Neuron (in vitro differentiated cells): ENCODE measurements around the gene ZDHHC14.

Experiments
- H2AFZ ChIP-seq: one replicate; pipeline ENCODE4 v1.6.1; 2013; ENCODE audit warnings: low read depth, mild to moderate bottlenecking, inconsistent platforms, low read length, moderate library complexity
- H3K27me3 ChIP-seq: one replicate; pipeline ENCODE4 v1.6.1; 2013; ENCODE audit warnings: low read length; ENCODE audit not compliant: insufficient read depth
- H3K36me3 ChIP-seq: one replicate; pipeline ENCODE4 v1.6.1; 2013; ENCODE audit warnings: low read length; ENCODE audit not compliant: insufficient read depth
- H3K4me1 ChIP-seq: one replicate; pipeline ENCODE4 v1.6.1; 2013; ENCODE audit warnings: low read length; ENCODE audit not compliant: insufficient read depth
- H3K4me3 ChIP-seq: 2 replicates; pipeline ENCODE4 v1.5.1; 2013; ENCODE audit warnings: mild to moderate bottlenecking, low read length, moderate library complexity
- H3K9me3 ChIP-seq: one replicate; pipeline ENCODE4 v1.6.1; 2013; ENCODE audit warnings: low read length

The ZDHHC14 gene

GRCh38 chr6:157445277-157446009 lies 64.5 kb downstream of the ZDHHC14 start:
- Histone ChIP-seq H3K4me1 (no peaks in the 10 kb centered on the region), H3K9me3 (no peaks in the 10 kb centered on the region), H3K36me3 (no peaks in the 10 kb centered on the region), H3K27me3 (no peaks in the 10 kb centered on the region), H2AFZ (no peak overlapping the region), H3K4me3 (no peak overlapping the region)

DNA sequence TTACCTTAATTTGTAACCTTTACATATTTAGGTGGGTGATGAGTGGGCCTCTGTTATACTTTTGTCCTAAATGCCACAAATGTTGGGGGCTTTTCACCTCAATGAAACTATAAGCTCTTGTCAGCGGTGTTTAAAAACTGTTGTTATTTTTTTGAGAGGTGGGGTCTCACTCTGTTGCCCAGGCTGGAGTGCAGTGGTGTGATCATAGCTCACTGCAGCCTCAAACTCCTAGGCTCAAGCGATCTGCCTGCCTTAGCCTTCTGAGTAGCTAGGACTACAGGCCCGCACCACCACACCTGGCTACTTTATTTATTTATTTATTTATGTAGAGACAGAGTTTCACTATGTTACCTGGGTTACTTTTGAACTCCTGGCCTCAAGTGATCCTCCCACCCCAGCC lies 66.7 kb downstream of the ZDHHC14 start:
- Histone ChIP-seq H3K27me3 (no peaks in the 10 kb centered on the region), H3K4me3 (no peak overlapping the region), H2AFZ (no peak overlapping the region), H3K36me3 (no peaks in the 10 kb centered on the region), H3K4me1 (no peaks in the 10 kb centered on the region), H3K9me3 (no peaks in the 10 kb centered on the region)

DNA sequence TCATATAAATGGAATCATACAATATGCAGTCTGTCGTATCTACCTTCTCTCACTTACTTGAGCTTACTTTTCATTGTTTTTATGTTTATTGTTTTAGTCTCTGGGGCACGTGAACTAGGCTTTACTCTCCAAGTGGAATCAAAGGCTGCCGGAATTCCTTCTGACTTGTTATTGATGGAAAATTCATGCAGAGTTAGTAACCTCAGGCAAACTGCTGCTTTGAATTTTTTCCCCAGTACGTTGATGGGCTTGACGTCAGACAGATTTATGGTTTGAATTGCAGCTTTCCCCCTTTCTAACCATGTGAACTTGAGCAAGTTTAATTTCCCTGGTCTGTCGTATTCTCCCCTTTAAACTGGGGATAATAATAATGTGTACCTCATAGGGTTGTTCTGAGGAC lies 68.6 kb downstream of the ZDHHC14 start:
- Histone ChIP-seq H3K4me3 (no peak overlapping the region), H3K9me3 (no peaks in the 10 kb centered on the region), H2AFZ (no peak overlapping the region), H3K27me3 (no peaks in the 10 kb centered on the region), H3K4me1 (peaks cover under 1% of the 10 kb centered on the region), H3K36me3 (no peaks in the 10 kb centered on the region)

GRCh38 chr6:157450931-157451742 lies 70.1 kb downstream of the ZDHHC14 start:
- Histone ChIP-seq H3K27me3 (no peaks in the 10 kb centered on the region), H3K4me1 (peaks cover 13% of the 10 kb centered on the region), H3K4me3 (no peak overlapping the region), H3K36me3 (no peaks in the 10 kb centered on the region), H2AFZ (no peak overlapping the region), H3K9me3 (no peaks in the 10 kb centered on the region)

DNA sequence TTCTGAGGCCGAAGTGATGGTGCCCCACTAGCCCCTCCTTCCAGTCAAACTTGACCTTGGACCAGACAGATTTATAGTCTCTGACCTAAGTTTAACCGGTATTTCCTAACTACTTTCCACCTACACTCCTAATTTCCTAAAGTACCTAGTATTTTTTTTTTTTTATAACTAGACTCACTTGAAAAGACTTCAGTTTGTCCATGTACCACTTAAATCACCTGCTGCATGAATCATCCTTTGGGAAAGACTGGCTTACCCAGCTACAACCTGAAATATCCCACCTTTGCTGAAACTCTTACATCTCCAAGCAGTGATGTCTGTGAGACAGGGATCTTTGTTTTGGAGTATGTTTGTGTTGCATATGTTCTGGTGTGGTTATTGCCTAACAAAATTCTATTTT lies 71.1 kb downstream of the ZDHHC14 start:
- Histone ChIP-seq H3K27me3 (no peaks in the 10 kb centered on the region), H3K36me3 (no peaks in the 10 kb centered on the region), H2AFZ (no peak overlapping the region), H3K9me3 (no peaks in the 10 kb centered on the region), H3K4me3 (no peak overlapping the region), H3K4me1 (peaks cover 13% of the 10 kb centered on the region)

DNA sequence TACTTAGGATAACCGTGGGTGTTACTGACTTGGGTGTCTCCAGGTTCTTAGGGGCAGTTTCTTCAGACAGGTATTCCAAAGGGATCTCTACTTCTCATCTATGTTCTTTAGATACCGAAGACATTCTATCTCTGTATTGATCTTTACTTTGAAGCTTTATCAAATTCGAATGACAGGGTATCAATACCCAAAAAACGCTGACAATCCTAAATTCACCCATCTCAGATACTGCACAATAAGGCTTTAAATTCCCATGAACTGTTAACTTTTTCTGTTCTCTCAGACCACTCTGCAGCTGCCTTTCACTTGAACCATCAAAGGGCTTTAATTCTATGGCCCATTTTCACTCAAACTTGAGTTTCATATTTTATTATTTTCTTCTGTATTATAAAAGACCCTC lies 72.1 kb downstream of the ZDHHC14 start:
- H3K4me1 ChIP-seq = peaks cover 13% of the 10 kb centered on the region
- no peak overlapping the region for H3K4me3 ChIP-seq
- no peaks in the 10 kb centered on the region for H3K9me3 ChIP-seq
- no peaks in the 10 kb centered on the region for H3K36me3 ChIP-seq
- no peak overlapping the region for H2AFZ ChIP-seq
- H3K27me3 ChIP-seq = no peaks in the 10 kb centered on the region

- H3K27me3 ChIP-seq = no peaks in the 10 kb centered on the region
- no peak overlapping the region for H3K4me3 ChIP-seq
- no peaks in the 10 kb centered on the region for H3K9me3 ChIP-seq
- H3K36me3 ChIP-seq = no peaks in the 10 kb centered on the region
- peaks cover 13% of the 10 kb centered on the region for H3K4me1 ChIP-seq
- H2AFZ ChIP-seq = no peak overlapping the region
Observed at GRCh38 chr6:157453978-157454377, 73.0 kb downstream of the ZDHHC14 start.

DNA sequence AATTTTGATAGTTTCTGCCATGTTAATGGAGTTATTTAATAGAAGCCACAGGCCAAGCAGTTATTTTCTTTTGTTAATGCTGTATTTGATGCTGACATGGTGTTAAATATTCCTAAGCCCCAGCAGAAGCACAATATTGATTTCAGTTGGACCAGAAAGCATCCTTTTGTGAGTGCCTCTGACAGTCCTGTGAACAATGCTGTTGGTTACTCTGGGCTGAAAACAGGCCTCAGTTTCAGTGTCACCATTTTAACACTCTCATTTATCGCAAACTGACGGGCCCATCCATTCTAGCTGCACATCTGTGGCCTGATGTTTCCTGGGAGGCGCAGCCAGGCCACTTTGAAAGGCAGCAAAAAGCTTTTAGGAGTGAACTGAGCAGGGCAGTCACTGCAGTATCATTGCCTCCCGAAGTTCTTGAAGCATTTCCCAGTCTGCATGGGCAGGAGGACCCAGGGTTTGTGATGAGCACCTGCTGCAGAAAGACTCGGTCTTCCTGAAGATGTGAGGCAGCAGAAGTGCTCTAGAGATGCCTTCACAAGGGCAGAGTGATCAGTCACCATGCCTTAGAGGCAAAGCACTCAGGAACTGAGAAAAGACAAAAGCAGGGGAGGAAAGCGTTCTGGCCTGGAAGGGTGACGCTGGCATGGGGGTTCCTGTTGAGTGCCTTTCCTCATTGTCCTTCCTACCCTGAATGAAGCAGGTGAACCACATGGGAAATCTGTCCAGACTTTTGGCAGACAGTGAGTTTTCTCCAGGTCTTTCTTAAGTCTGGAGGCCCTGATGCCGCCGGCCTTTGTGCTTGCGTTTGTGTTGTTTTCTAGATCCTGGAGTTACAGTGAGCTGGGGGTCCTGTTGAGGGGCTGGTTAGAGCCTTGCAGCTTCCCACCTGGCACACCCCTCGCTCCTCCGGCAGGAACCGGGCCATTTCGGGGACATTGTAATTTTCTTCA lies 74.0 kb downstream of the ZDHHC14 start:
- no peaks in the 10 kb centered on the region for H3K27me3 ChIP-seq
- H3K4me1 ChIP-seq = peaks cover 13% of the 10 kb centered on the region
- H3K36me3 ChIP-seq = no peaks in the 10 kb centered on the region
- no peaks in the 10 kb centered on the region for H3K9me3 ChIP-seq
- H3K4me3 ChIP-seq = no peak overlapping the region
- peak overlapping the region; percentile 8 for H2AFZ ChIP-seq

GRCh38 chr6:157455731-157456523 lies 74.9 kb downstream of the ZDHHC14 start:
- H3K36me3 ChIP-seq = no peaks in the 10 kb centered on the region
- no peaks in the 10 kb centered on the region for H3K9me3 ChIP-seq
- peak overlapping the region; percentile 8 for H2AFZ ChIP-seq
- H3K4me1 ChIP-seq = peaks cover 18% of the 10 kb centered on the region
- H3K27me3 ChIP-seq = no peaks in the 10 kb centered on the region
- no peak overlapping the region for H3K4me3 ChIP-seq

- Histone ChIP-seq H3K27me3 (no peaks in the 10 kb centered on the region), H3K36me3 (no peaks in the 10 kb centered on the region), H3K9me3 (no peaks in the 10 kb centered on the region), H2AFZ (no peak overlapping the region), H3K4me3 (no peak overlapping the region), H3K4me1 (peaks cover 24% of the 10 kb centered on the region)
Observed at GRCh38 chr6:157456524-157456829, 75.5 kb downstream of the ZDHHC14 start.

DNA sequence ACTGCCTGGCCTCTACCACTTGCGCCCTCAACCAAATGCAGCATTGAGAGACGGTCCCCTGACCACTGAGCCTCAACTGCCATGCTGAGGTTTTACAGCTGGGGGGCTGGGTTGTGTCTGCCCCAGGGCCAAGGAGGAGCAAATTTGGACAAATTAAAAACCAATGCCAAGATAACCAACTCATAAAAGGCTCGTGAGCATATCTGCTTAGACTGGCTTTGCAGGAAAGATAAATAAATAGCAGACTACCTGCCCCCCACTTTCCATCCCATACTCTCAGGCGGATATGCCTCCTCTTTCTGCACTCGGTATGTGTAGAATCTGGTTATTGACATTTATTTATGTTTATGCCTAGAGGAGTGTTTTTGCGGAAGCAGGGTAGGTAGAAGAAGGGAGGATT lies 76.8 kb downstream of the ZDHHC14 start:
- Histone ChIP-seq H3K27me3 (no peaks in the 10 kb centered on the region), H3K4me3 (no peak overlapping the region), H3K4me1 (peaks cover 25% of the 10 kb centered on the region), H3K36me3 (no peaks in the 10 kb centered on the region), H3K9me3 (no peaks in the 10 kb centered on the region), H2AFZ (no peak overlapping the region)

GRCh38 chr6:157459327-157459726 lies 78.3 kb downstream of the ZDHHC14 start:
- H3K36me3 ChIP-seq = no peaks in the 10 kb centered on the region
- H3K9me3 ChIP-seq = no peaks in the 10 kb centered on the region
- H2AFZ ChIP-seq = no peak overlapping the region
- peaks cover 26% of the 10 kb centered on the region for H3K4me1 ChIP-seq
- H3K27me3 ChIP-seq = no peaks in the 10 kb centered on the region
- H3K4me3 ChIP-seq = no peak overlapping the region
